Endometrial microvascular endothelial cells (primary cell): ENCODE results near the gene HTR3B. TPM values are rescaled to one million over a fixed set of nuclear protein-coding genes. Genes with fewer than 3 reads are reported as not detected.
"Not testable (repeated sequence)": the region's sequence is repeated elsewhere in the genome, so short reads cannot be mapped to it uniquely, and the experiment has no call there.

Experiments
- in situ Hi-C: cut with HindIII; loops from 2 replicates; pipeline ENCODE4 v1.10.0; 2017; ENCODE audit warnings: low sequenced_read_pairs, low pct_unique_long_range_greater_than_20kb; ENCODE audit errors: inconsistent ontology term
- total RNA-seq: library from RNA; depleted of rRNA; stranded (reverse); fragments of >200 nt; gene quantifications from one replicate; pipeline ENCODE4 v1.2.3, GENCODE V29; 2015; ENCODE audit errors: inconsistent ontology term

The HTR3B gene
- total RNA-seq, 1 donor from 2014 or later, result not detected

- in situ Hi-C loops, result no loop called here
Observed at GRCh38 chr11:113880971-113881370, 23.6 kb upstream of the HTR3B start.

- in situ Hi-C loops, result no loop called here
Observed at GRCh38 chr11:113881856-113882255, 22.7 kb upstream of the HTR3B start.

- in situ Hi-C loops, result no loop called here
Observed at GRCh38 chr11:113884361-113884836, 20.2 kb upstream of the HTR3B start.

- in situ Hi-C loops, result no loop called here
Observed at GRCh38 chr11:113885897-113886296, 18.7 kb upstream of the HTR3B start.

- in situ Hi-C loops, result no loop called here
Observed at GRCh38 chr11:113888848-113889247, 15.7 kb upstream of the HTR3B start.

GRCh38 chr11:113894421-113894996 lies 10.1 kb upstream of the HTR3B start:
- in situ Hi-C loops, result no loop called here

- in situ Hi-C loops, result no loop called here
Observed at GRCh38 chr11:113895367-113896155, 9.0 kb upstream of the HTR3B start.

GRCh38 chr11:113896156-113896879 lies 8.3 kb upstream of the HTR3B start:
- in situ Hi-C loops, result no loop called here

GRCh38 chr11:113901141-113901540 lies 3.5 kb upstream of the HTR3B start:
- in situ Hi-C loops, result no loop called here

GRCh38 chr11:113906038-113906437 lies 1.4 kb downstream of the HTR3B start:
- in situ Hi-C loops, result no loop called here

GRCh38 chr11:113906516-113906915 lies 1.9 kb downstream of the HTR3B start:
- in situ Hi-C loops, result no loop called here

- in situ Hi-C loops, result no loop called here
Observed at GRCh38 chr11:113907152-113907551, 2.6 kb downstream of the HTR3B start.

- in situ Hi-C loops, result no loop called here
Observed at GRCh38 chr11:113907681-113908080, 3.1 kb downstream of the HTR3B start.

GRCh38 chr11:113908098-113908497 lies 3.5 kb downstream of the HTR3B start:
- in situ Hi-C loops, result no loop called here

GRCh38 chr11:113911491-113911890 lies 6.9 kb downstream of the HTR3B start:
- in situ Hi-C loops, result not testable (repeated sequence)

GRCh38 chr11:113923572-113923971 lies 19.0 kb downstream of the HTR3B start:
- in situ Hi-C loops, result no loop called here

GRCh38 chr11:113926273-113927197 lies 21.9 kb downstream of the HTR3B start:
- in situ Hi-C loops, result no loop called here

GRCh38 chr11:113928311-113928710 lies 23.7 kb downstream of the HTR3B start:
- in situ Hi-C loops, result no loop called here

- in situ Hi-C loops, result no loop called here
Observed at GRCh38 chr11:113932788-113933187, 28.2 kb downstream of the HTR3B start.
